Endodermal cell (in vitro differentiated cells): ENCODE results near the gene ZNF500. TPM values are rescaled to one million over a fixed set of nuclear protein-coding genes. Genes with fewer than 3 reads are reported as not detected.

Source experiments
- DNase-seq: peaks from one replicate; pipeline ENCODE4 v3.0.0-alpha.2; 2017
- H3K27ac ChIP-seq: 2 replicates; pipeline ENCODE4 v1.5.1; 2013; ENCODE audit warnings: mild to moderate bottlenecking, low read depth, low read length, moderate library complexity
- H3K27me3 ChIP-seq: 2 replicates; pipeline ENCODE4 v1.6.1; 2013; ENCODE audit warnings: mild to moderate bottlenecking, low read length, moderate library complexity; ENCODE audit not compliant: insufficient read depth, control insufficient read depth, poor library complexity, severe bottlenecking
- H3K36me3 ChIP-seq: 2 replicates; pipeline ENCODE4 v1.7.0; 2013; ENCODE audit warnings: mild to moderate bottlenecking, low read length, moderate library complexity; ENCODE audit not compliant: control insufficient read depth, insufficient read depth
- H3K4me1 ChIP-seq: one replicate; pipeline ENCODE4 v1.7.0; 2013; ENCODE audit warnings: low read length; ENCODE audit not compliant: control insufficient read depth, insufficient read depth
- H3K4me3 ChIP-seq: 2 replicates; pipeline ENCODE4 v1.5.1; 2013; ENCODE audit warnings: mild to moderate bottlenecking, low read length, moderate library complexity
- H3K9ac ChIP-seq: 2 replicates; pipeline ENCODE4 v1.6.1; 2013; ENCODE audit warnings: mild to moderate bottlenecking, low read length, moderate library complexity; ENCODE audit not compliant: poor library complexity, severe bottlenecking; ENCODE audit errors: extremely low read depth
- H3K9me3 ChIP-seq: 2 replicates; pipeline ENCODE4 v1.6.1; 2013; ENCODE audit warnings: mild to moderate bottlenecking, low read length, moderate library complexity; ENCODE audit not compliant: control insufficient read depth
- H3K27ac Mint-ChIP-seq: 2 replicates; pipeline ENCODE4 v1.8.0; 2020; ENCODE audit warnings: mixed read lengths
- H3K27me3 Mint-ChIP-seq: 2 replicates; pipeline ENCODE4 v1.8.0; 2021; ENCODE audit warnings: mild to moderate bottlenecking, mixed read lengths; ENCODE audit not compliant: insufficient read depth
- H3K36me3 Mint-ChIP-seq: 2 replicates; pipeline ENCODE4 v1.8.0; 2020; ENCODE audit warnings: low read depth, mixed read lengths
- H3K4me1 Mint-ChIP-seq: 2 replicates; pipeline ENCODE4 v1.8.0; 2020; ENCODE audit warnings: mixed read lengths
- H3K4me3 Mint-ChIP-seq: 2 replicates; pipeline ENCODE4 v1.8.0; 2020; ENCODE audit warnings: mild to moderate bottlenecking, moderate library complexity, mixed read lengths
- H3K9me3 Mint-ChIP-seq: 2 replicates; pipeline ENCODE4 v1.8.0; 2020; ENCODE audit warnings: mild to moderate bottlenecking, mixed read lengths
- WGBS, 2 experiments: methylation state at CpG; one replicate each; pipeline versions ENCODE4 v1.1.5 to v1.1.7; 2013; ENCODE audit warnings: missing lambda C conversion rate in 2 of 2, mixed read lengths in 1 of 2; ENCODE audit not compliant: insufficient coverage in 1 of 2, insufficient read length in 1 of 2; 5-methylcytosine and 5-hydroxymethylcytosine counted together
- total RNA-seq, 2 donors: library from RNA; stranded (reverse); fragmentation: NEBNext Ultra II Directional in 1 of 2; extraction: Animal tissue kit (Norgen Biotek cat#: 25700) in 1 of 2; gene quantifications; 2 replicates in 1 of 2; 3 replicates in 1 of 2; pipeline ENCODE4 v1.2.1, GENCODE V29; 2021
- TF ChIP-seq, protein P1 (sequence below): fragments of 200-600 bp; sonication (generic); conservative IDR thresholded peaks from 2 replicates; pipeline ENCODE4 v1.5.0; 2021; ENCODE audit warnings: antibody characterized with exemption, mild to moderate bottlenecking

The ZNF500 gene
- total RNA-seq, 2 donors from 2014 or later, result 17.2 to 21.6 TPM

DNA sequence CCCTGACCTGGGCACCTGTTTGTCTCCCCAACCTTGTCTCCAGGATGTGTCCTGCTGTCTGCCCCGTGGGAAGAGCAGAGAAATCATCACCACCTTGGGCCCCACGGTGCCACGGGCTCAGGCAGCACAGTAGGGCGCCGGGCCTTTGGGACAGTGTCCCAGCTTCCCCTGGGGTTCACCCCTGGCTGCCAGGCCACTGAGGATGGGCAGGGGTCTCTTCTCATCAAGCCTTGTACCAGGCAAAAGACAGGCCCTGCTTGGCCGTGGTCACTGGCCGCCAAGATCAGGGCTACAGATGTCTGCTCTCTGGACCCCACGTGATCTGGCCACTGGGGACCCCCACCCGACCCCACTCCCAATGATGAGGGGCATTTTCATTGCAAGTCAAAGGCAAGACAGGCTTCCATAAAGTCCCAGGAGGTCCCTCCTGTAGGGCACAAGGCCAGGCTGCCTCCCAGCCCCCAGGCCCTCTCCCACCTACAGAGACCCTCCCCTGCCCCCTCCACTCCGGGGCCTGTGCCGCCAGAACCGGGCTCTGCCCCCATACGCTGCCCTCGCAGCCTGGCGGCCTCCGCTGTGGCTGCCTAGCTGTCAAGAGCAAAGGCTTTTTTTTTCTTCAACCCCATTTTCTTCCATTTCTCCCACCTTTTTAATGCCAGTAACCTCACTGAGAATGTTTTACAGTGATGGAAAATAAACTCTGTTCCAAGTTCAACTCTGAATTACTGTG lies 18.1 kb downstream of the ZNF500 start:
- Mint-ChIP-seq H3K27me3 (no peaks in the 10 kb centered on the region), H3K4me3 (no peak overlapping the region), H3K4me1 (no peaks in the 10 kb centered on the region), H3K27ac (no peak overlapping the region), H3K9me3 (no peaks in the 10 kb centered on the region), H3K36me3 (peaks cover 16% of the 10 kb centered on the region)
- DNase-seq, result no peak
- TF ChIP-seq, protein P1, sequence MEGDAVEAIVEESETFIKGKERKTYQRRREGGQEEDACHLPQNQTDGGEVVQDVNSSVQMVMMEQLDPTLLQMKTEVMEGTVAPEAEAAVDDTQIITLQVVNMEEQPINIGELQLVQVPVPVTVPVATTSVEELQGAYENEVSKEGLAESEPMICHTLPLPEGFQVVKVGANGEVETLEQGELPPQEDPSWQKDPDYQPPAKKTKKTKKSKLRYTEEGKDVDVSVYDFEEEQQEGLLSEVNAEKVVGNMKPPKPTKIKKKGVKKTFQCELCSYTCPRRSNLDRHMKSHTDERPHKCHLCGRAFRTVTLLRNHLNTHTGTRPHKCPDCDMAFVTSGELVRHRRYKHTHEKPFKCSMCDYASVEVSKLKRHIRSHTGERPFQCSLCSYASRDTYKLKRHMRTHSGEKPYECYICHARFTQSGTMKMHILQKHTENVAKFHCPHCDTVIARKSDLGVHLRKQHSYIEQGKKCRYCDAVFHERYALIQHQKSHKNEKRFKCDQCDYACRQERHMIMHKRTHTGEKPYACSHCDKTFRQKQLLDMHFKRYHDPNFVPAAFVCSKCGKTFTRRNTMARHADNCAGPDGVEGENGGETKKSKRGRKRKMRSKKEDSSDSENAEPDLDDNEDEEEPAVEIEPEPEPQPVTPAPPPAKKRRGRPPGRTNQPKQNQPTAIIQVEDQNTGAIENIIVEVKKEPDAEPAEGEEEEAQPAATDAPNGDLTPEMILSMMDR, result no peak
- Histone ChIP-seq H3K4me1 (no peaks in the 10 kb centered on the region), H3K27me3 (no peaks in the 10 kb centered on the region), H3K4me3 (no peak overlapping the region), H3K36me3 (peaks cover 25% of the 10 kb centered on the region), H3K9me3 (no peaks in the 10 kb centered on the region), H3K27ac (no peak overlapping the region), H3K9ac (no peak overlapping the region)
- 94 to 97% methylated on average over 9 to 16 of the region's 16 CpGs for WGBS, 2 experiments

- Mint-ChIP-seq H3K9me3 (no peaks in the 10 kb centered on the region), H3K27me3 (peaks cover 1% of the 10 kb centered on the region), H3K4me1 (no peaks in the 10 kb centered on the region), H3K27ac (no peak overlapping the region), H3K4me3 (no peak overlapping the region), H3K36me3 (peaks cover 12% of the 10 kb centered on the region)
- H3K9ac ChIP-seq, result no peak overlapping the region
- no peak for DNase-seq
- H3K27ac ChIP-seq, result no peak overlapping the region
- H3K27me3 ChIP-seq, result no peaks in the 10 kb centered on the region
- H3K4me1 ChIP-seq, result no peaks in the 10 kb centered on the region
- H3K9me3 ChIP-seq, result no peaks in the 10 kb centered on the region
- TF ChIP-seq, protein P1, result no peak
- WGBS, 2 experiments, result 88 to 100% methylated on average over 3 to 13 of the region's 14 CpGs
- H3K36me3 ChIP-seq, result peaks cover 18% of the 10 kb centered on the region
- H3K4me3 ChIP-seq, result no peak overlapping the region
Measured at GRCh38 chr16:4747906-4748681, 18.9 kb downstream of the ZNF500 start.

DNA sequence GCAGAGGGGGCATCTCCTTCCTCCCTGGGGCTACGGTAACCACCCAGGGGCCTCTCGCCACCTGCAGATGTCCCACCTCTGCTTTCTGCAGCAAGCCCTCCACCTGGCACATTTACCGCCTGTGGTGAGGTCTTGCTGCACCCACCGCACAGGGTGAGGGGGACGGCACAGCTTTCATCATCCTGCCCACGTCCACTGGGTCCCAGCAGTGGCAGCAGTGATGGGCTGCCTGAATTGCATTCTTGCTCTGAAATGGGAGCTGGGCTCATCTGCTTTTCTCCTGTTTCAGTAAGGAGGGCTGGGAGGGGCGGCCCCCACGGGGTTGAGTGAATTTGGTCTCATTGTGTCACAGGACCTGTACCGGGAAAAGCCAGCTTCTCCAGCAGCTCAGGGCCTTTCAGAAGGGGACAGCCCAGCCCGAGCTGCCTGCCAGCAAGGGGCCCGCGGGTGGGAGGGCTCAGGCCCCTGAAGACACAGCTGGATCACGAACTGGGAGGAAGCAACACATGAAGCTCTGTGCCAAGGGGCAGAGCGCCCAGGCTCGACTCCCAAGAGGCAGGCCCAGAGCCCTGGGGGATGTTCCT lies 19.9 kb downstream of the ZNF500 start:
- no peaks in the 10 kb centered on the region for H3K27me3 ChIP-seq
- DNase-seq, result no peak
- no peak overlapping the region for H3K4me3 ChIP-seq
- no peaks in the 10 kb centered on the region for H3K4me1 ChIP-seq
- Mint-ChIP-seq H3K4me3 (no peak overlapping the region), H3K9me3 (no peaks in the 10 kb centered on the region), H3K36me3 (peaks cover 12% of the 10 kb centered on the region), H3K4me1 (no peaks in the 10 kb centered on the region), H3K27me3 (peaks cover 1% of the 10 kb centered on the region), H3K27ac (no peak overlapping the region)
- H3K36me3 ChIP-seq, result peaks cover 14% of the 10 kb centered on the region
- no peak overlapping the region for H3K9ac ChIP-seq
- H3K27ac ChIP-seq, result no peak overlapping the region
- 84 to 86% methylated on average over 11 to 15 of the region's 15 CpGs for WGBS, 2 experiments
- H3K9me3 ChIP-seq, result no peaks in the 10 kb centered on the region
- TF ChIP-seq, protein P1, result no peak
